Measurements from ENCODE around the gene TNFSF13.

Gene TNFSF13

GRCh38 chr17:7552621-7553051 lies 5.9 kb upstream of the TNFSF13 start:
- DNase-seq (ENCODE audit: low spot score): peak; percentile 73

DNA sequence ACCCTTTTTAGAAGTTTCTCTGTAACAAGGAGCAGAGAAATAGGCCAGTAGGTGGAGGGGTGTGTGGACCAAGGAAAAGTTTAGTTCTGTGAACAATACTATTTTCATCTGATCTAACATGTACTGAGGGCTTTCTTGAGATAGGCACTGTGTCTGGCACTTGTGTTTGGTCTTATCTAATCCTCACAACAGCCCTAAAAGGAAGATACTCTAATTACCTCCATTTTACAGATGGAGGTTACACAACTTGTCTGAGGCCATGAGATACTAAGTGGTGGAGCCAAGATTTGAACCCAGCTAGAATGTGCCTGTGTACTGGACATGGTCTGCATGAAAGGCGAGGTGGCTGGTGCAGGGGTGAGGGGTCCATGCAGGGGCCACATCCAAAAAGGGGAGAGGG lies 5.2 kb upstream of the TNFSF13 start:
- no peak for DNase-seq (ENCODE audit: low spot score)

- DNase-seq (ENCODE audit: low spot score): no peak
Measured at GRCh38 chr17:7555320-7555948, 3.1 kb upstream of the TNFSF13 start.

GRCh38 chr17:7556627-7557026 lies 1.9 kb upstream of the TNFSF13 start:
- DNase-seq (ENCODE audit: low spot score): no peak

DNA sequence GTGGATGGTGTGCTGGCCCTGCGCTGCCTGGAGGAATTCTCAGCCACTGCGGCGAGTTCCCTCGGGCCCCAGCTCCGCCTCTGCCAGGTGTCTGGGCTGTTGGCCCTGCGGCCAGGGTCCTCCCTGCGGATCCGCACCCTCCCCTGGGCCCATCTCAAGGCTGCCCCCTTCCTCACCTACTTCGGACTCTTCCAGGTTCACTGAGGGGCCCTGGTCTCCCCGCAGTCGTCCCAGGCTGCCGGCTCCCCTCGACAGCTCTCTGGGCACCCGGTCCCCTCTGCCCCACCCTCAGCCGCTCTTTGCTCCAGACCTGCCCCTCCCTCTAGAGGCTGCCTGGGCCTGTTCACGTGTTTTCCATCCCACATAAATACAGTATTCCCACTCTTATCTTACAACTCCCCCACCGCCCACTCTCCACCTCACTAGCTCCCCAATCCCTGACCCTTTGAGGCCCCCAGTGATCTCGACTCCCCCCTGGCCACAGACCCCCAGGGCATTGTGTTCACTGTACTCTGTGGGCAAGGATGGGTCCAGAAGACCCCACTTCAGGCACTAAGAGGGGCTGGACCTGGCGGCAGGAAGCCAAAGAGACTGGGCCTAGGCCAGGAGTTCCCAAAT lies 1.3 kb upstream of the TNFSF13 start:
- DNase-seq (ENCODE audit: low spot score): no peak

GRCh38 chr17:7557775-7558543 lies 591 bp upstream of the TNFSF13 start:
- DNase-seq (ENCODE audit: low spot score): no peak

DNA sequence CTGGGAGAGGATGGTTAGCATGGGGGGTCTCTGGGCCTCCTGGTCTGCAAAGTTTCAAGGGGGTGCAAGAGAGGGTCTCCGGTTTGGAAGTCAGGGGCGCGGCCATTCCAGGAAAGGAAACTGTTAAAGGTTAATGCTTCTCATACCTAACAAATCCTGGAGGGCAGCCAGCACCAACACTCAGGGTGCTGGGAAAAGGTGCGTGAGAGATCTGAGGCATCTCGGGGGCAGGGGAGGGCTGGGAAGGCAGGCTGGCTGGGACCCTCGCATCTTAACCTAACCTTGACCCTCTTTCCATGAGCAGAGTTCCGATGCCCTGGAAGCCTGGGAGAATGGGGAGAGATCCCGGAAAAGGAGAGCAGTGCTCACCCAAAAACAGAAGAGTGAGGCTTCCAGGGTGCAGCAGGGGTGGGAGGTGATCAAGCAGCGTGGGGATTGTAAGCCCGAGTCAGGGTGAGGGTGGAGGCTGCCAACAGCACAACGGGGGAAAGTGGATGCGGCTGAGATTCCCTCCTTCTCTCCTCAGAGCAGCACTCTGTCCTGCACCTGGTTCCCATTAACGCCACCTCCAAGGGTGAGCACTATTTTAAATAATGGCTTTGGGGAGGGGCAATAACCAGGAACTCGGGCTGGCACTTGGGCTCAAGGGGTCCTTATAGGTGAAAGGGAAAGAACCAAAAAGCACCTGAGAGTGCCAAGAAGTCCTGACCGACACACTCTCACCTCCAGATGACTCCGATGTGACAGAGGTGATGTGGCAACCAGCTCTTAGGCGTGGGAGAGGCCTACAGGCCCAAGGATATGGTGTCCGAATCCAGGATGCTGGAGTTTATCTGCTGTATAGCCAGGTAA lies 996 bp downstream of the TNFSF13 start:
- DNase-seq (ENCODE audit: low spot score): no peak

DNA sequence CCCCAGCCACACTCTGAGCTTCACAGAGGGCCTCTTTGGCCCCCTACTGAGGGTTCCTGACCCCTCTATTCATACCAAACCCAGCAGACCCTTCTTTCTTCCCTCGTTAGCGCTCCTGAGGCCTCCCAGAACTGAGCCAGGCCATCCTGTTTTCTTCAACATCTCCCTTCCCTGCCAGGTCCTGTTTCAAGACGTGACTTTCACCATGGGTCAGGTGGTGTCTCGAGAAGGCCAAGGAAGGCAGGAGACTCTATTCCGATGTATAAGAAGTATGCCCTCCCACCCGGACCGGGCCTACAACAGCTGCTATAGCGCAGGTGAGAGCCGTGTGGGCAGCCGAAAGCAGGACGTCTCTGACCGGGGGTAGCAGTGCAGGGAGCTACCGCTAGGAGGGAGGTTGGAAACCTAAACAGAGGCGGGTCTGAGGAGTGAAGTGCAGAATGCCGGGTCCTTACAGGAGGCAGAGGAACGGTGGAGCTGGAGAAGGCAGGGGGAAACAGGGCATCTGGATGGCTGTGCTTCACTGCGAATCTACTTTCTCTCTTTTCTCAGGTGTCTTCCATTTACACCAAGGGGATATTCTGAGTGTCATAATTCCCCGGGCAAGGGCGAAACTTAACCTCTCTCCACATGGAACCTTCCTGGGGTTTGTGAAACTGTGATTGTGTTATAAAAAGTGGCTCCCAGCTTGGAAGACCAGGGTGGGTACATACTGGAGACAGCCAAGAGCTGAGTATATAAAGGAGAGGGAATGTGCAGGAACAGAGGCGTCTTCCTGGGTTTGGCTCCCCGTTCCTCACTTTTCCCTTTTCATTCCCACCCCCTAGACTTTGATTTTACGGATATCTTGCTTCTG lies 1.9 kb downstream of the TNFSF13 start:
- DNase-seq (ENCODE audit: low spot score): peak; percentile 54

DNA sequence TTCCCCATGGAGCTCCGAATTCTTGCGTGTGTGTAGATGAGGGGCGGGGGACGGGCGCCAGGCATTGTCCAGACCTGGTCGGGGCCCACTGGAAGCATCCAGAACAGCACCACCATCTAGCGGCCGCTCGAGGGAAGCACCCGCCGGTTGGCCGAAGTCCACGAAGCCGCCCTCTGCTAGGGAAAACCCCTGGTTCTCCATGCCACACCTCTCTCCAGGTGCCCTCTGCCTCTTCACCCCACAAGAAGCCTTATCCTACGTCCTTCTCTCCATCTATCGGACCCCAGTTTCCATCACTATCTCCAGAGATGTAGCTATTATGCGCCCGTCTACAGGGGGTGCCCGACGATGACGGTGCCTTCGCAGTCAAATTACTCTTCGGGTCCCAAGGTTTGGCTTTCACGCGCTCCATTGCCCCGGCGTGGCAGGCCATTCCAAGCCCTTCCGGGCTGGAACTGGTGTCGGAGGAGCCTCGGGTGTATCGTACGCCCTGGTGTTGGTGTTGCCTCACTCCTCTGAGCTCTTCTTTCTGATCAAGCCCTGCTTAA lies 2.6 kb downstream of the TNFSF13 start:
- peak; percentile 82 for DNase-seq (ENCODE audit: low spot score)

DNA sequence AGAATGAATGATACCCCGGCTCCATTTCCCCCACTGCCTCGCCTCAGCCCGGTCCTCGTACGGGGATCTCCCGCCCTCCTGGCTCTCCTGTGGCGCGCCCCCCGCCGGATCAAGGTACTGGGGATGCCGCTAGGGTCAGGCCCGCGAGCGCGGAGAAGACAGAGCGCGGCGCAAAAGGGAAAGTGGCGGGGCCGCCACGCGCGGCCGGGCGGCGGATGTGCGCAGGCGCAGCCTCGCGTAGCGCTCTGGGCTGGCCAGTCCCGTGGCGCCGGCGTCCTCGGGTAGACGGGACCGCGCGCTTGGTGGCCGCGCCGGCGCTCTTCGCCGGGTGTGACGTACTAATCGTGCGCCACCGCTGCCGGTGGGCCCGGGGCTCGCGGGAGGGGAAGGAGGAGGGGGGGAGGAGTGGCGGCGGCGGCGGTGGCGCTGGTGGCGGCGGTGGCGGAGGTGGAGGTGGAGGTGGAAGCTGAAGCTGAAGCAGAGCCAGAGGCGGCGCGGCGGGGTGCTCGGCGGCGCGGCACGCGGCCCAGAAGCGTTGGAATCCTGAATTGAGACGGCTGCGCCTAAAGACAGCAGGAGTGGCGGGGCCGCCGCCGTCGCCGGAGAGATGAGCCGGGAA lies 3.1 kb downstream of the TNFSF13 start, which contains the start of gene SENP3:
TSS of gene SENP3 (plus strand) at position 331 of the 619 bp plus-strand sequence. CDS start 1,158 bp downstream, outside the sequence.
- DNase-seq (ENCODE audit: low spot score): peak; percentile 89

GRCh38 chr17:7562208-7562605 lies 3.7 kb downstream of the TNFSF13 start:
- DNase-seq (ENCODE audit: low spot score): no peak

- DNase-seq (ENCODE audit: low spot score): no peak
Measured at GRCh38 chr17:7563115-7563869, 4.7 kb downstream of the TNFSF13 start.

GRCh38 chr17:7569571-7569970 lies 11.0 kb downstream of the TNFSF13 start:
- no peak for DNase-seq (ENCODE audit: low spot score)

DNA sequence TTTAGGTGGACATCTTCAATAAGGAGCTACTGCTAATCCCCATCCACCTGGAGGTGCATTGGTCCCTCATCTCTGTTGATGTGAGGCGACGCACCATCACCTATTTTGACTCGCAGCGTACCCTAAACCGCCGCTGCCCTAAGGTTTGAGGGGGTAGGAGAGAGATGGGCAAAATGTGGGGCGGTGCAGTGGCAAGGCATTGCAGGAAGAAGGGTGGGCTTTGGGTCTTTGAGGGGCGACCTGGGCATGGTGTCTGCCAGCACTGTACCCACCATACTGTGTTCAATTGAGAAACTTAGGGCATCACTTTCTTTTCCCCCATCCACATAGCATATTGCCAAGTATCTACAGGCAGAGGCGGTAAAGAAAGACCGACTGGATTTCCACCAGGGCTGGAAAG lies 11.8 kb downstream of the TNFSF13 start:
- no peak for DNase-seq (ENCODE audit: low spot score)

DNA sequence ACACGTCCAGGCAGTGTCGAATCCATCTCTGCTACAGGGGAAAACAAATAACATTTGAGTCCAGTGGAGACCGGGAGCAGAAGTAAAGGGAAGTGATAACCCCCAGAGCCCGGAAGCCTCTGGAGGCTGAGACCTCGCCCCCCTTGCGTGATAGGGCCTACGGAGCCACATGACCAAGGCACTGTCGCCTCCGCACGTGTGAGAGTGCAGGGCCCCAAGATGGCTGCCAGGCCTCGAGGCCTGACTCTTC lies 13.7 kb downstream of the TNFSF13 start:
- no peak for DNase-seq (ENCODE audit: low spot score)

- peak; percentile 100 for DNase-seq (ENCODE audit: low spot score)
Measured at GRCh38 chr17:7572588-7573323, 14.2 kb downstream of the TNFSF13 start.

- peak; percentile 91 for DNase-seq (ENCODE audit: low spot score)
Measured at GRCh38 chr17:7573324-7574080, 15.0 kb downstream of the TNFSF13 start.

DNA sequence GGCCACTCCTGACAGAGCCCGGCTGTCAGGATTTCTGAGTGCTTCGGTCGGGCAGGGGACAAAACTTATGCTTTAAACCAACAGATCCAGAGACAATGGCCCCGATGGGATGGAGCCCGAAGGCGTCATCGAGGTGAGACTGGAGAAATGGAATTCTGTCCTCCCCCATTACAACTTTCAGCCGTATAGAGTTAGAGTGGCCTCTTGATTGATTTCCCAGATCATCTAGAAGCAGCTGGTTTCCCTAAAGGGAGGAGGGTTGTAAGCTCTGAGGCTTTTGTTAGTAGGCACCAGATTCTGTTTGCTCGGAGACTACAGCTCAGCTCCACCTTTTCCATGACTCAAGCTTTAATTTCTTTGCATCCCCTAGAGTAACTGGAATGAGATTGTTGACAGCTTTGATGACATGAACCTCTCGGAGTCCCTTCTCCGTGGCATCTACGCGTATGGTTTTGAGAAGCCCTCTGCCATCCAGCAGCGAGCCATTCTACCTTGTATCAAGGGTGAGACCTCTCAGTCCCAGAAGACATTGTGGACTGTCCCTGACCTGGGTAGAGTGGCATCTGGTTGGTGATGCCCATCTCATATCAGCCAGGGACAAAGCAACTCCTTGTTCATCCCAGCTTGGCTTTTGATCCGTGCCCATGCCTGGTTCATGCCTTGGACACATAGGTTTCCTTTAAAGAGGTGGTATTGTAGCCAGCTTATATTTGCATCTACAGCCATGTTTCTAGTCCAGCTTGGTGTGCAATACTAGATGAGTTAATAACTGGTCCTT lies 15.8 kb downstream of the TNFSF13 start:
- DNase-seq (ENCODE audit: low spot score): no peak
